Psoas muscle (tissue), 8 donors: ENCODE results near the gene CDSN. TPM values are rescaled to one million over a fixed set of nuclear protein-coding genes. Genes with fewer than 3 reads are reported as not detected.

Experiments
- ATAC-seq, 4 donors: fragments of 200-7000 bp; cut with Tn5 transposase; one replicate each; pipeline ENCODE4 v1.9.1; 2020; ENCODE audit warnings: moderate library complexity in 3 of 4, mild to moderate bottlenecking in 2 of 4
- DNase-seq, 2 donors: peaks; one replicate each; pipeline ENCODE4 v3.0.0-alpha.2; 2020
- H3K27ac ChIP-seq: fragments of 200-600 bp; one replicate; pipeline ENCODE4 v1.8.0; 2022
- H3K27me3 ChIP-seq, 3 donors: fragments of 200-600 bp in 1 of 3; one replicate each; pipeline versions ENCODE4 v1.6.1 to v1.8.0; 2013 to 2022; ENCODE audit warnings: low read length in 2 of 3, mild to moderate bottlenecking in 2 of 3, moderate library complexity in 1 of 3; ENCODE audit not compliant: insufficient read depth in 3 of 3
- H3K36me3 ChIP-seq, 2 donors: fragments of 200-600 bp in 1 of 2; one replicate each; pipeline versions ENCODE4 v1.6.1 to v1.8.0; 2013 to 2022; ENCODE audit warnings: low read depth in 1 of 2, mild to moderate bottlenecking in 1 of 2, moderate library complexity in 1 of 2; ENCODE audit not compliant: insufficient read depth in 1 of 2
- H3K4me1 ChIP-seq: fragments of 200-600 bp; one replicate; pipeline ENCODE4 v1.8.0; 2022
- H3K4me3 ChIP-seq: fragments of 200-600 bp; one replicate; pipeline ENCODE4 v1.8.0; 2022; ENCODE audit warnings: mild to moderate bottlenecking
- H3K9me3 ChIP-seq: fragments of 200-600 bp; one replicate; pipeline ENCODE4 v1.8.0; 2022
- CTCF ChIP-seq: fragments of 200-600 bp; IDR thresholded peaks from one replicate; pipeline ENCODE4 v1.8.0; 2022; ENCODE audit warnings: antibody characterized with exemption
- WGBS, 3 donors: extraction: QIAGEN DNeasy Blood & Tissue Kit; methylation state at CpG; one replicate each; pipeline versions ENCODE4 v1.1.6 to v1.1.7; 2013; 5-methylcytosine and 5-hydroxymethylcytosine counted together
- intact Hi-C, 2 donors: fragments of 100-400 bp; cut with DNase I; formaldehyde crosslinking; loops; one replicate each; pipeline versions ENCODE4 v1.11.0 to v1.14.2; 2022
- polyA plus RNA-seq, 3 donors: library from polyadenylated mRNA; stranded (reverse); fragments of 200-250 nt; gene quantifications; one replicate each; pipeline ENCODE4 v1.2.3, GENCODE V29; 2013
- total RNA-seq, 4 donors: library from RNA; stranded (reverse); fragmentation: NEBNext Ultra II Directional in 2 of 4; extraction: Animal tissue kit (Norgen Biotek cat#: 25700) in 2 of 4; gene quantifications; one replicate each; pipeline versions ENCODE4 v1.2.1 to v1.2.4, GENCODE V29; 2021 to 2023
- donor health status: healthy with polysubstance abuse.
- donor health status: DM: no; HTN: no; CAD: no; lungs with moderate emphysema.
- donor health status: Bipolar disorder and iron deficiency.
- donor health status: healthy.
- donor health status: DM: yes; HTN: yes; CAD: no.
- donor health status: DM: no; HTN: no; CAD: no.
- donor health status: DM: no; HTN: no; CAD: no.
- donor health status: DM: yes; HTN: yes; CAD: no.

Gene CDSN
- total and polyA plus RNA-seq, 7 donors = not detected

DNA sequence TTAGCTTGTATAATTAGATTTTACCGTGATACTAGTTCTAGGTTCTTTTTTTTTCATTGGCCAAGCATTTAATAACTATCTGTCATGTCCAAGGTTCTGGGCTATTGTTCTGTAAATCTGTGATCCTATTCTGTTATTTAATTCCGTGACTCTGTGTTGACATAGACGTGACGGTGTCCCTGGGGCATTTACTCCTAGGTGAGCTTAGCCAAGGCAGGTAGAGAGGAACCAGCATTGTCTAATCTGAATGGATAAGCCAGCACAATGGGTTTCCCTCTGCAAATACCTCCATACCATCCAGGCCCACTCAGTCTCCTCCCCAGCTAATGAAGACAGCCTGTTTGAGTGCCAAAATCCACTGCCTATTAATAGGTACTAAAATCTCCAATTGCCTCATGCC lies 8.9 kb upstream of the CDSN start:
- WGBS, 3 donors = 56 to 73% (median 70%) methylated on average over 4 of the region's 4 CpGs
- Histone ChIP-seq H3K27me3 (no peaks in the 10 kb centered on the region), H3K36me3 (no peaks in the 10 kb centered on the region), H3K9me3 (no peaks in the 10 kb centered on the region), H3K27ac (no peak overlapping the region), H3K4me1 (peaks cover 7% of the 10 kb centered on the region), H3K4me3 (no peak overlapping the region)
- no peak for DNase-seq
- intact Hi-C loops = no loop called here
- ATAC-seq = no peak
- TF ChIP-seq CTCF = no peak

DNA sequence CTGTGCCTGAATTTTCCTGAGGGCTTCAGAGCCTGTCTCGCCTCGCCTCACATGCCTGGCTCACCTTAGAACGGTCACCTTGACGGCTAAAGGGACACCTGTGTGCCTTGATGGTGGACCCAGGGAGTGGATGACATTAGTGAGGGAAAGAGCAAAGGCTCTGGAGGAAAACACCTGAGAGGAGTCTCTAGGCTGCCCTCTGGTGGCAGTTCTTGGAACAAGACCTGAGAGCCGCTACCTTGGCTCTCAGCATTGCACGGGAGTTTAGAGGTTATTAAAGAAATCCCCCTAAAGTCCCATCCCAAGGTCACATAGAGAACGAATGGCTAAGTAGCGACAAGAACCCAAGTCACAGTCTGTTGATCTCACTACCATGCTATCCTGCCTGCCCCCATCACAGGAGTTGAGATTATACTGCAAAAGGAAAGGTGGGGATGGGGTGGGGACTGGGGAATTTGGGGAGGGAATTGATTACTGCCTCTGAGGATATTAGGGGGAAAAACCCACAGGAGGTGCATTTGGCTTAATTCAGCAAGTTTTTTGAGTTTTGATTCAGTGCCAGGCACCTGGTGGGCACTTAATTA lies 7.9 kb upstream of the CDSN start:
- ATAC-seq (peak; percentile 54 to 76 (median 64)), DNase-seq (peak; percentile 47 to 65)
- Histone ChIP-seq H3K4me1 (peaks cover 7% of the 10 kb centered on the region), H3K27me3 (no peaks in the 10 kb centered on the region), H3K27ac (no peak overlapping the region), H3K36me3 (no peaks in the 10 kb centered on the region), H3K9me3 (no peaks in the 10 kb centered on the region), H3K4me3 (no peak overlapping the region)
- intact Hi-C loops = no loop called here
- 7 to 9% (median 8%) methylated on average over 8 of the region's 8 CpGs for WGBS, 3 donors
- TF ChIP-seq CTCF = peak; percentile 81

DNA sequence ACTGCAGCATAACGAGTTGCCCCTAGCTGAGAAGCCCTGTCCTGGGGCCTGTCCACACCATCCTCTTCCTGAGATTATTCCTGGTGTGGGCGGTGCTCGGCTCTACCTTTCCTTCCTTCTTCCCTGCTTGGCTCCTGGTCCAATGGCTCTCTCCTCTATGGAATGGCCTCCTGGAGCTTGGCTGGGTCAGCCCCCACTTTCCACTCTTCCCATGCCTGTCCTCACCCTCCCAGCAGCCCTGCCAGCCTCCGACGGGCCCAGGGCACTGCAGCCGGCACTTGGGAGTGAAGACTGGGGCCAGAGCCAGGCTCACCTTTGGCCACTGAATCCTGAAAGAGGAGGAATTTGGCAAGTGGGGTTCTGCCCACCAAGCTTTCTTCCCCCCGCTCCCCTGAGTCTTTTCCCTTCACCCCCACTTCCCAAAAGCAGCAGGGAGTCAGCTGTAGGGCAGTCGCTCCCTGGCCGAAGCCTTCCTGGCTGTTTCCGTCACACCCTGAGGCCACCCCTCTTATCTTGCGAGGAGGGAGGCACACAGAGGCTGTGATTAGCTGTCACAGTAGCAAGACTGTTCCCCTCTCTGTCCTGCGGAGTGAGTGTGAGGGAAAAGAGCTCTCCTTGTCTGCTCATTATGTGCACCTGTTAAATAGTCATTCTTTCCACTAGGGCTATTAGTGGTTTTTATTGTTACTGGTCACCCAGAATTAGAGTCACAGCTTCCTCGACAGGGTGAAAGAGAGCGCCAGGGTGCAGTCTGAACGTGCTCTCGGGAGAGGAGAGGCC lies 6.3 kb upstream of the CDSN start:
- intact Hi-C loops = no loop called here
- peaks cover 18% of the 10 kb centered on the region for H3K4me1 ChIP-seq
- 55 to 65% (median 57%) methylated on average over 16 of the region's 16 CpGs for whole genome bisulfite sequencing, 3 donors

DNA sequence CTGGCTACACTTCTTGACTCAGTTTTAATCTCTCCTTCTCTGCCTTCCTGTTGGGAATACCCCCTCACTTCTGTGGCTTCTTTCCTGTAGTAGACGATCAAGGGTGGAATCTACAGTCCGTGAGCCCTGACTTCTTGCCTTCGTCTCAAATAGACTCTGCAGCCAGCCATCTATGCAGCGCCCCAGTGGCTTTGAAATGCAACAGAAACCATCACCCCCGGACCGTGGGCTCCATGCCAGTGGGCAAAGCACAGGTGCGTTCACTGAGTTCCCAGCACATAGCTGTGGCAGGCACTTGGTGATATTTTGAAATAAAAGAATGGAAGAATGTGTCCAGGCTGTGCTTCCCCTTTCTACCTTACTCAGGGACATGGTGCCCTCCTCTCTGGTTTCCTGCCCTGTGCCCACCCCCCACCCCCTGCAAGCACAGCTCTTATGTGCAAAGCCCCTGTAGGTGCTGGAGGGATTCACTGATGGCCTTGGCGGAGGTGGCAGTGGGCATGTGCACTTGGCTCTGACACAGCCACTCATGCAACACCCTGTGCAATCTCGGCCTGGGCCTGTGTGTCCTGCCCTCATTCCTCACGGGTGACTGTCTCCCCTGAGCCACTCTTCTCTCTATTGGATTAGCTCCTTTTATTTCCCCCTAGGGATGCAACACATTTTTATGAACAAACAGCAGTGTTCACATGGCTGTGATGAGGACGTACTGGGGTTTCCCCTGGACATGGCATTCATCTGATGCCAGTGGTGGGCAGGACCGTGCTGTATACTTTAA lies 5.5 kb upstream of the CDSN start:
- intact Hi-C loops = no loop called here
- ATAC-seq (peak in 1 of 4 donors; percentile 30), DNase-seq (no peak)
- WGBS, 3 donors = 50 to 58% (median 55%) methylated on average over 12 of the region's 12 CpGs
- Histone ChIP-seq H3K9me3 (no peaks in the 10 kb centered on the region), H3K36me3 (no peaks in the 10 kb centered on the region), H3K4me3 (no peak overlapping the region), H3K4me1 (peaks cover 18% of the 10 kb centered on the region), H3K27me3 (no peaks in the 10 kb centered on the region), H3K27ac (no peak overlapping the region)
- no peak for TF ChIP-seq CTCF

More for the DNA sequence above, 6.3 kb upstream of the CDSN start:
- no peak for TF ChIP-seq CTCF
- DNase-seq = no peak
- no peak for ATAC-seq
- H3K36me3 ChIP-seq = no peaks in the 10 kb centered on the region
- H3K27me3 ChIP-seq = no peaks in the 10 kb centered on the region
- H3K9me3 ChIP-seq = no peaks in the 10 kb centered on the region
- no peak overlapping the region for H3K4me3 ChIP-seq
- H3K27ac ChIP-seq = no peak overlapping the region
